Erythroblast (primary cell): ENCODE measurements around the gene NAPA.
A peak's percentile ranks its signal among the peaks of the same experiment; 100 is the strongest.
"Not testable (repeated sequence)": the region's sequence is repeated elsewhere in the genome, so short reads cannot be mapped to it uniquely, and the experiment has no call there.

Experiments
- DNase-seq, 2 experiments: peaks; one replicate each; lab custom pipeline; 2025; lab: John Stamatoyannopoulos, UW
- GATA1 ChIP-seq: IDR thresholded peaks from 2 replicates; pipeline ENCODE4 v1.6.1; 2011; ENCODE audit warnings: low read depth, mild to moderate bottlenecking, control low read depth, low read length, moderate library complexity
- POLR2A ChIP-seq: IDR thresholded peaks from 2 replicates; pipeline ENCODE4 v1.6.1; 2011; ENCODE audit warnings: mild to moderate bottlenecking, low read length

The NAPA gene

DNA sequence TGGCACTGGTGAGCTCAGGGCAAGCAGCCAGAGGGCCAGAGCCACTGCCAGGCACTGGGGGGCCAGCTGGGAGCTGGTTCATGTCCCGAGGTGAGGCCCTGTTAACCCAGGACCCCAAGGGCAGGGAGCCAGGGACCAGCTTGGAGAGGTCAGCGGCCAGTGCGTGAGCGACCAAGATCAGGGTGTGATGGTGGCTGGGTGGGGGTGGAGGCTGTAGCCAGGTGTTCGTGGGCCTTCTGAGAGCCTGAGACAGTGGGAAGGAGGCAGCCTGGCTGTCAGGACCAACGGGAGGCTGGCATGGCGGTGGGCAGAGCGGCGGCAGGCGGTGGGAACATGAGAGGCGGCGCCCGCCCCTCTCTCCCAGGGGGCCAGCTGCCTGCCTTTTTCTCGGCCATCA is 22.7 kb downstream of the NAPA start:
- DNase-seq, result no peak
- no peak for TF ChIP-seq POLR2A
- no peak for TF ChIP-seq GATA1

DNA sequence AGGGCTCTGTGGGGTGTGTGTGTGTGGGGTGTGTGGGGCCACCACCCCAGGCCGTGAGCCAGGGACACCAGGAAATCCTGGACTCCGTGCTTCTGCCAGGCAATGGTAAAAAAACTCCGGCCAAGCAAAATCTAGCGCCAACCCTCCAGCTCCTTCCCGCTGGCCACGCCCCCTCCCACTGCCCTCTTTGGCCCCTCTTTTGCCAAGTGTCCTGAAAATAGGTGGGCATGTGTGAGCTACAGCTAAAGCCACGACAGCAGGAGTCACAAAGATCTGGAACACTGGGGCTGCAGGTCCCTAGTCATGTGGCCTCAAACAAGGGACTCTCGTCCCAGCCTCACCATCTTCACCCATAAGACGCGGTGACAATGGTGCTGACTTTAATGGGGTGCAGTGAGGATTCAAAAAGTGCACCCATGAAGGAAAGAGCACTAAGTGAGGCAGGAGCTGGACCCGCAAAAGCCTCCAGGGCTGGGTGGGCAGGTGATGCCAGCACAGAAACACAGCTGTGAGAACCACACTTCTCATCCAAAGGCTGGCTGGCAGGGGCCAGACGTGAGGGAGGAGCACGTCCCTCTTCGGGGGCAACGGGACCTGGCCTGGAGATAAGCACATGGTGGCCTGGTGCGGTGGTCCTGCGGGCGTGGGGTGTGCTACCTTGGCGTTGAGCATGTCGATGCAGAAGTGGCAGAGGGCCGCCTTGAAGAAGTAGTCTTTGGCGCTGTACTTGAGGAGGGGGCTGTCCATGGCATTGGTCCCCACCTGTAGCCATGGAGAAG is 23.3 kb downstream of the NAPA start:
- no peak for DNase-seq
- no peak for TF ChIP-seq POLR2A
- no peak for TF ChIP-seq GATA1

DNA sequence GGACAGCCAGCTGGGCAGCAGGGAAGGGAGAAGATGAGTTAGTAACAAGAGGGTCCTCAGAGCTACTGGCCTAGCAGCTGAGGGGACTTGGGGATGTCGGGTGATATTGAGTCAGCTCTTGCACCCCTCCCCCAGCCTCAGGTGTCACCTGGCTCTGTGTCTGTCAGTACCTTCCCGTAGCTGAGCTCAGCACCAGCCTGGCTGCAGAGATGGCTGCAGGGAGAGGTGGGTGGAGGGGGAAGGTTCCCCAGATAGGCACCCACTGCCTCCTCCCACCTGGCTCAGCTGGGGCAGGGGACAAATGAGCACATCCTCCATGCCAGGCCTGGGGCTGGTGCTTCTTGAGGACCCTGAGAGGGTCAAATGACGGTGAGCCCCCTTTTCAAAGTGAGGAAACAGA is 24.0 kb downstream of the NAPA start:
- no peak for TF ChIP-seq POLR2A
- no peak for DNase-seq

DNA sequence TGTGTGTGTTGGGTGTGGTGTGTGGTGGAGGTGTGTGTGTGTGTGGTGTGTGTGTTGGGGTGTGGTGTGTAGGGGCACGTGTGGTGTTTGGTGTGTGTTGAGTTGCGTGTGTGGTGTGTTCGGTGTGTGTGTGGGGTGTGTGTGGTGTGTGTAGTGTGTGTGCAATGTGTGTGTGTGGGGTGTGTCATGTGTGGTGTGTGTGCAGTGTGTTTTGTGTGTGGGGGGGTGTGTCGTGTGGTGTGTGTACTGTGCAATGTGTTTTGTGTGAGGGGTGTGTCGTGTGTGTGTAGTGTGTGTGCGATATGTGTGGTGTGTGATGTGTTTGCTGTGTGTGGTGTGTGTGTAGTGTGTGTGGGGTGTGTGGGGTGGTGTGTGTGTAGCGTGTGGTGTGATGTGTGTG is 24.8 kb downstream of the NAPA start:
- TF ChIP-seq POLR2A, result no peak
- TF ChIP-seq GATA1, result no peak
- DNase-seq, result peak; percentile 20 to 34

DNA sequence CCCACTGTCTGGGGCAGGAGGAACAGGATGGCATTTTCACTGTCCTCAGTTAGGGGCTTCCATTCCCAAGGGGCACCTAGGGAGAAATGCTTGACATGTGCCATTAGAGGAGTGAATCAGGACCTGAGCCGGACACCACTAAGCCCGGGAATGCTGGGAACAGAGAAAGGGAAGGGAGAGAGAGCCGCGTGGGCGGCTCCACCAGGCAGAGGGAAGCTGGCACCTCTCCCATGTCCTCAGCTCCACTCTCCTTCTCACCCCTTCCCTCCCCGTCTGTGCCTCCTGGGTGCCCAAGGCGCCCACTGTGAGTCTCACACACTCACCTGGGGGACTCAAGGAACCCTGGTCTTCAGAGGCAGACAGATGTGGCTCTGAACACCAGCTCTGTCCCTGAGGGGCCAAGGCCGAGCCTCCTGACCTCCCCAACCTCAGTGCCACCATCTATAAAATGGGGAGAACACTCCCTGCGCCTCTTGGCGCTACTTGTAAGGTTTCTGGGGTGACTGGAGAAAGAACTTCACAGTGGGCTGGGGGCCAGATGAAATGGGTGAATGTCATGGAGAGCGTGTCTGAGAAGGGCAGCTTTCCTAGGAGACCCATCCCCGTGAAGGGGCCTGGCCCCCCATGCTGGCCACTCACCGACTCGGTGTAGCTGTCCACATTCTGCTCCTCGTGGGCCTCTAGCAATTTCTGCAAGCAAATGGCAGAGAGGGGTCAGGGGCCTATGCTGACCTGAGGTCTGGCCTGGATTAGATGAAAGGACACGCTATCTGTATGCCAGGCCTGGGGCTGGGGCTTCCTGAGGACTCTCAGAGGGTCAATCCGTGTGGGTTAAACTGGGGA is 25.6 kb downstream of the NAPA start:
- DNase-seq, result no peak
- TF ChIP-seq GATA1, result no peak
- no peak for TF ChIP-seq POLR2A

DNA sequence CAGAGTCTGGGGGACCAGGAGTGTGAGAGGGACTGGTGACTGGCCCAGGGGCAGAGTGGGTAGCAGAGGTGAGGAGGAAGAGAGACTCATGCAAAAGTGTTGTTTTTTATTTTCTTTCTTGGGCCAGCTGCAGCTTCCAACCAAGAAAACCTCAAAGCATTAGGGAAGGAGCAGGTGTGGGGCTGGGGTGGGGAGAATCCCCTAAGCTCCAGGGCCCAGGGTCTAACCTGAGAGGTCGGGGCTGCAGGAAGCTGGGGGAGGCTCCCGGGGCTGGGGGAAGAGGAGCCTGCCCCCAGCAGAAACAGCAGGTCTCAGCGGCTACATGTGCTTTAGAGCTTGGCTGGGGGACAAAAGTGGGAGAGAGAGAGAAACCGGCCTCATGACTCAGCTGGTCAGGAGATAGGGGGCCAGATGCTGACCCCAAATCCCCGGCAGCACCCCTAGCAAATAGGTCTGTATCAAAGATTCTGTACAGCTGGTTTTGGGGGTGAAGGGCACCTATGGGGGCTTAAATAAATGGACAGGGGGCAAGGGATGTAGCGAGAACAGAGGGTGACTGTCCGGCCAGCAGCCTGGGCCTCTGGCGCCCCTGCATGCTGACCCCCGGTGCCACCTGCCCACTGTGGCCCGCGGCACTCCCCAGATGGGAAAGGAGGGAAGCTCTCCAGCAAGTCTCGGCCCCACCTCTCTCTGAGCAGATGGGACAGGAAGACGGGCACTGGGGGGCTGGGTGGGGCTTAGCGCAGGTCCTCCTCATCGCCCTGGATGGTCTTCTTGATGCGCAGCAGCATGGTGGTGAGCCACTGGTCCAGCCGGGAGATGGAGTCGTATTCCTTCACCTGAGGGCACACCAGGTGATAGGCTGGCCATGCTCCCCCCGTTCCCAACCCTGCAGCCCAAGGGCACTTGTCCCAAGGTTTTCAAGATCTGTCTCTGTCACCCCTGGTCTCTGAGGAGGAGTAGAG is 27.0 kb downstream of the NAPA start:
- TF ChIP-seq GATA1 (no peak), POLR2A (no peak)
- no peak for DNase-seq

DNA sequence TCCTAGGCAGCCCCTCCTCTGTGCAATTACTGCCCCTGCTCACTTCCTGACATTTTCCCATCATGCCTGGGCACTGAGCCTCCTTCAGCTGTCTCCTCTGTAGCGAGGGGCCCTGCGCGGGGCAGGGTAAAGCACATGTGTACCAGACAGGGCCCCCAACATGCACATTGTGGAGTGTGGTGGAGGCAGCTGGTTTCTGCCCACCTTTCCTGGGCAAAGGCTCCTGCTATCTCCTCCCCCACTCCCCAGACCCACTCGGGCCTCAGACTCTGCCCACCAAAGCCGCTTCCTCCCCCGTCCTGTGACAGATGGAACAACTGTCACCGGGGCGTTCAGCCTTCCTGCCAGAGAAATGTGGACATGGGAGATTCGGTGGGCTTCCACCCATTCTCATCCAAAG is 28.0 kb downstream of the NAPA start:
- TF ChIP-seq GATA1, result no peak
- no peak for TF ChIP-seq POLR2A
- no peak for DNase-seq

DNA sequence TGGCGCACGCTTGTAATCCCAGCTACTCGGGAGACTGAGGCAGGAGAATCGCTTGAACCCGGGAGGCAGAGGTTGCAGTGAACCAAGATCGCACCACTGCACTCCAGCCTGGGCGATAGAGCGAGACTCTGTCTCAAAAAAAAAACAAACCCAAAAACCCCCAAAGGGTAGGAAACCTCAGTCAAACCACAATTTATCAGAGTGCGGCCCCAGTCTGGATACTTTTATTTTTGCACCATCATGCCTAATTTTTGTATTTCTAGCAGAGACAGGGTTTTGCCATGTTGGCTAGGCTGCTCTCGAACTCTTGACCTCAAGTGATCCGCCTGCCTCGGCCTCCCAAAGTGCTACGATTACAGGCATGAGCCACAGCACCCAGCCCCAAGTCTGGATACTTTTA is 28.6 kb downstream of the NAPA start:
- not testable (repeated sequence) for DNase-seq

DNA sequence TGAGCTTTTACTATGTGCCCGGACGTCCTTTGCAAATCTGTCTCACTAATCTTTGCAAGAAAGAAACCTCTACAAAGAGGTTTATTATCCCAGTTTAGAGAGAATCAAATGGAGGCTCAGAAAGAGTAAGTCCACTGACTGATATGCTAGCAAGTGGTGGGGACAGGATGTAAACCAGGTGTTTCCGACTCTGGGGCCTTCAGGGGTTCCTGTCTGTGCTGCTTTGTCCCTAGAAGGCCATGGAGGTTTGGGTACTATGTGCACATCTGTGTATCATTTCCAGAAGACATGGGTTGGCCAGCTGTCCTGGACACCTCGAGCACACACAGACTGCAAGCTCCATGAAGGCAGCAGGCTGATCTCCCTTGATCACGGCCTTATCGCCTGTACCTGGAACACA is 29.7 kb downstream of the NAPA start:
- peak in 1 of 2 experiments; percentile 30 for DNase-seq
- no peak for TF ChIP-seq POLR2A
- TF ChIP-seq GATA1, result no peak

DNA sequence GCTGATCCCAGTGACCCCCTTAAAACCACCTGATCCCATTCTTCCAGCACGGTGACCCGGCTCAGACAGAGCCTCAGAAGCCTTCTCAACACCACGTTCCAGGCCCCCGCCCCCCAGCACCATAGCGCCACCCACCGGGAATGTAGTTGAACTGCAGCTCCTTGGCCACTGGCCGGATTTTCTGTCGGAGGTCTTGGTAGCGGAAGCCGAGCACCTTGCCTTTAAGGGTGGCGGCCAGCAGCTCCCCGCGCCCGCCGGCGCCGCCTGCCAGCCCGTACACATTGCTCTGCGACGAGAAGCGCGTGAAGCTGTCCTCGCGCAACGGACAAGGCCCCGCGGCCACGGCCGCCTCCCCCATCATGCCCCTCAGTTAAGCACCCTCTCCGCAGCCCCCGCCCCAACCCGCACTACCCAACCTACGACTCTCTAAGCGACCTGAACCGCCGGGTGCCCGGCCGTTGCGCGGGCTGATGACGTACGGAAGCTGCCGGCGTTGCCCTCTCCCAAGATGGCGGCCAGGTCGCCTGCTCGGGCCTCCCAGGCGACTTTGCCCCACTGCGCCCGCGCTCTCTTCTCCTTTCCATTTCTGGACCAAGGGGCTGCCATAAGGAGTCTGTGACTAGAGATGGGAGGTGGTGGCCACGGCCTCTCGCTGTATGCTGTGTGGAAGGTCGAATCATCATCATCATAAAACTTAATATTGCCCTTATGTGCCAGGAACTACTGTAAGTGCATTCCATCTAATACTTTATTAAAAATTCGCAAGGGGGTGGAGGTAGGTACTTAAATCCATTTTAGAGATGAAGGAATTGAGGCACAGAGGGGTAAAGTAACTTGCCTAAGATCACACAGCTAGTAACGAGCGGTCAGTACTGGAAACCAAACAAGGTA is 30.8 kb downstream of the NAPA start, which contains the start of gene KPTN:
Gene KPTN (minus strand): TSS at position 420 of the 891 bp plus-strand sequence. CDS start 59 bp downstream, at position 361.
- TF ChIP-seq GATA1 (no peak), POLR2A (peak; percentile 83)
- DNase-seq, result peak; percentile 96 to 97

DNA sequence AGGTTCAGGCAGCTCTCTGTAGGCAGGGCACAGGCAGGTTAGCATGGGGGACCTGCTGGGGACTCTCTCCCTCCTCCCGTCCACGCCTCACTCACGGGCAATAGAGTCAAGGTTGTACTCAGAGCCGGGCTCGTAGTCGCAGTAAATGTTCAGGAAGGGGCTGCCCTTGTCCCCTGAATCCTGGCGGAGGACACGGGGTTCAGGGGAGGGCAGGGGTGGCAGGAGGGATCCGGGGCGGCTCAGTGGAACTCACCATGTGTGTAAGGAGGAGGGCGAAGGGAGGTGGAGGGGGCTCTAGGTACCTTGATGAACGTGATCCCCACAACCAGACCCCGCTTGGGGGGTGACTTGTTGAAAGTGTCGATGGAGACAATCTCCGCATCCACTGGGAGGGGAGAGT is 31.7 kb downstream of the NAPA start:
- no peak for DNase-seq
- TF ChIP-seq POLR2A (no peak), GATA1 (no peak)

DNA sequence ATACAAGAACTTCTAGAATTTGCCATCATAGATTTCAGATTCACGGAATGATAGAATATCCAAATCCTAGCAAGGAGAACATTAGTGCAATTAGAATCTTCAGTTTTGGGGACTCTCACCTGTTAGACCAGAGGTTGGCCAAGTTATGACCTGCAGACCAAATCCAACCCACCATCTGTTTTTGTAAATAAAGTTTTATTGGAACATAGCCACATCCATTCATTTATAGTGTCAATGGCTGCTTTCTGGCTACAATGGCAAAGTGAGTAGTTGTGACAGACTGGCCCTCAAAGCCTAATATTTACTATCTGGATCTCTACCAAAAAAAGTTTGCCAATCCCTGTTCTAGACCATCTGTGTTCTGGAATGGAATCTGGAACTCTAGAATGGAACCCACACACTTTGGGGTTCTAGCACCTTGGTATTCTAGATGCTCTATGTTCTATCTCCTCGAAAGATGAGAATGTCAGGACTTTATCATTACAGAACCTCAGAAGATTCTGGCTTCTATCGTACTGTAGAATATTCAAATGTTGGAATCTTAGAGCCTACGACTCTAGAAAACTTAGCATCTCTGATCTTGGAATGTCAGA is 33.3 kb downstream of the NAPA start:
- TF ChIP-seq GATA1 (no peak), POLR2A (no peak)
- no peak for DNase-seq

DNA sequence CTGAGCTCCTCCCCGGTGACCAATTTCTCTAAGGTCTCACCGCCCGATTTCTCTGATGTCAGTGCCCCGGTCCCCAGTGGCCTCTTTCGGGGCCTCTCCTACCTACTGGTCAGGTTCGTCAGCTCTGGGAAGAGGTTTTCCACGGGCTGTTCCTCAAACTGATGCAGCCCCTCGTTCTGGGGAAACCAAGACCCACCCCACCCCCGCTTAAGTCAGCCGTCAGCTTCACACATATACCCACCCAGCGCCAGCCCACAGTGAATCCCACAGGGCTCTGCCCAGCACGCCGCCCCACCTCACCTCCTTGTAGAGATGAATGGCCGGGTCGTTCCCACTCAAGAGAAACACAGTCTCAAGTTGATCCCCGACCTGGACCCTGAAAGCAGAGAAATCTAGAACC is 34.2 kb downstream of the NAPA start:
- DNase-seq, result no peak
- TF ChIP-seq POLR2A (no peak), GATA1 (no peak)
